Spleen (tissue), 11 donors: ENCODE measurements around the gene PRDM16. TPM values are rescaled to one million over a fixed set of nuclear protein-coding genes. Genes with fewer than 3 reads are reported as not detected.

Source experiments
- DNase-seq: peaks from one replicate; pipeline ENCODE4 v3.0.0-alpha.2; 2020
- H3K27ac ChIP-seq, 8 donors: fragments of 200-600 bp; sonication (generic) in 7 of 8; 1 replicate in 4 of 8; 2 replicates in 4 of 8; pipeline versions ENCODE4 v1.5.0 to v1.8.0; 2016 to 2021; ENCODE audit warnings: inconsistent platforms in 4 of 8, mild to moderate bottlenecking in 4 of 8, moderate library complexity in 1 of 8
- H3K27me3 ChIP-seq, 7 donors: fragments of 200-600 bp; sonication (generic) in 6 of 7; replicated peaks in 1 of 7; 1 replicate in 4 of 7; 2 replicates in 3 of 7; pipeline versions ENCODE4 v1.5.0 to v1.8.0; 2016 to 2021; ENCODE audit warnings: inconsistent platforms in 3 of 7, mild to moderate bottlenecking in 1 of 7
- H3K36me3 ChIP-seq, 6 donors: fragments of 200-600 bp; sonication (generic) in 5 of 6; 1 replicate in 4 of 6; 2 replicates in 2 of 6; pipeline versions ENCODE4 v1.5.0 to v1.8.0; 2016 to 2021; ENCODE audit warnings: inconsistent platforms in 2 of 6
- H3K4me1 ChIP-seq, 6 donors: fragments of 200-600 bp; sonication (generic) in 5 of 6; 1 replicate in 3 of 6; 2 replicates in 3 of 6; pipeline versions ENCODE4 v1.5.0 to v1.8.0; 2016 to 2021; ENCODE audit warnings: inconsistent platforms in 3 of 6
- H3K4me3 ChIP-seq, 8 donors: fragments of 200-600 bp; sonication (generic) in 7 of 8; 1 replicate in 4 of 8; 2 replicates in 4 of 8; pipeline versions ENCODE4 v1.5.0 to v1.8.0; 2016 to 2021; ENCODE audit warnings: inconsistent platforms in 4 of 8, mild to moderate bottlenecking in 4 of 8, moderate library complexity in 2 of 8
- H3K9me3 ChIP-seq, 8 donors: fragments of 200-600 bp; sonication (generic) in 7 of 8; 1 replicate in 4 of 8; 2 replicates in 4 of 8; pipeline versions ENCODE4 v1.5.0 to v1.8.0; 2016 to 2021; ENCODE audit warnings: inconsistent platforms in 4 of 8
- POLR2A ChIP-seq, 3 donors: fragments of 450-650 bp; IDR thresholded peaks; one replicate each; pipeline ENCODE4 v1.5.1; 2017; ENCODE audit warnings: antibody characterized with exemption in 3 of 3, mild to moderate bottlenecking in 1 of 3
- POLR2AphosphoS5 ChIP-seq, 3 donors: sonication (generic); formaldehyde crosslinking; IDR thresholded peaks; one replicate each; pipeline ENCODE4 v1.5.1; 2017; ENCODE audit warnings: antibody characterized with exemption in 3 of 3
- whole genome bisulfite sequencing, 5 donors: extraction: QIAGEN DNeasy Blood & Tissue Kit in 3 of 5; methylation state at CpG; one replicate each; pipeline versions ENCODE4 v1.1.5 to v1.1.7; 2013 to 2018; 5-methylcytosine and 5-hydroxymethylcytosine counted together
- intact Hi-C: fragments of 100-400 bp; cut with DNase I; formaldehyde crosslinking; loops from one replicate; pipeline ENCODE4 v1.15.0; 2023; ENCODE audit warnings: low total_unique reads
- polyA plus RNA-seq, 3 donors: library from polyadenylated mRNA; stranded (reverse); fragments of 200-250 nt; gene quantifications; one replicate each; pipeline ENCODE4 v1.2.1, GENCODE V29; 2013
- total RNA-seq, 7 donors: library from RNA; depleted of rRNA in 3 of 7; stranded (reverse); fragments of >200 nt in 3 of 7; fragmentation: NEBNext Ultra II Directional in 4 of 7; extraction: Animal tissue kit (Norgen Biotek cat#: 25700) in 4 of 7; gene quantifications; one replicate each; pipeline versions ENCODE4 v1.1.0 to v1.2.1, GENCODE V29; 2016 to 2021
- TF ChIP-seq, protein P1 (sequence below), 11 experiments: fragments of 200-600 bp in 7 of 11; fragments of 450-650 bp in 4 of 11; sonication (generic) in 4 of 11; IDR thresholded peaks in 8 of 11; conservative IDR thresholded peaks in 3 of 11; 1 replicate in 7 of 11; 2 replicates in 4 of 11; pipeline versions ENCODE4 v1.4.0 to v1.8.0; 2016 to 2021; ENCODE audit warnings: antibody characterized with exemption in 11 of 11, inconsistent platforms in 4 of 11, mild to moderate bottlenecking in 1 of 11
- donor health status: healthy with polysubstance abuse.
- donor health status: DM: no; HTN: no; CAD: no; lungs with moderate emphysema.
- donor health status: DM: no; HTN: no; CAD: no.
- donor health status: Bipolar disorder and iron deficiency.
- donor health status: healthy.
- donor health status: DM: no; HTN: no; CAD: no.
- donor health status: DM: yes; HTN: yes; CAD: no.

PRDM16 gene
- total and polyA plus RNA-seq, 10 donors, result 0.43 to 3.2 (median 1.4) TPM

DNA sequence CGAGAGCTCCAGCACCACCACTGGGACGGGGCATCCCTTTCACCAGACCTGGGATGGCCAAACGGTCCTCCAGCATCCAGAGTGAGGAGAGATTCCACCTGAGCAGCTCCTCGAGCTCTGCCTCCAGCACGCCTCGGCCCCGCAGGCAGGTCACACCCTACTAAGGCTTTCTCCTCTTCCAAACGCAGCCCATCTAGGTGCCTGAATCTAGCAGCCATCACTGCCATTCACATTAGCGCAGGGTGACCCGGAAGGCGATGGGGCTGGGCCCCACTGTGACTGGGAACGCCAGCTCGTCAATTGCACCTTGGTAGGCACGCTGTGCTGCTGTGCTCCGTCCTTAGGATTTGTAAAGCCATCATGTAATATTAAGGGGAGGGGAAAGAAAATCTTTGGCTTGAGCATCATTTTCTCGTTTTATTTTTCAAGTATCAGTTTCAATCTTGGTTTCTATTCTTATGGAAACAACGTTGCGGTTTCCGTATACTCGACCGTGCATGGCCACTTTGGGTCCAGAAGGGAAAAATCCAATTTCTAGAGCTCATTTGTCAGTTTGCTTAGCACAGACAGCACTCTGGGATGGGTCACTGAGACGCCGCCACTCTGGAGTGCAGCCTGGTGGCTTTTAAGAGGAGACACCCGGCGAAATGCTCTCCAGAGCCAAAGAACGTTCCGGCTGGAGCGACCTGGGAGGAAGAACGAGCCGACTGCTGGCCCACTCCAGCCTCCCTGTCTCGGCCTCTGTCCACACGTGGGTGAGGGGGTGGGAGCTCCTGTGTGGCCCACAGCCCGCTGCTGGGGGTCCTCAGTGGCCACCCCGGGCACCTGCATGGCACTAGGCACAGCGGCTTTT is 173.6 kb downstream of the PRDM16 start:
- intact Hi-C loops, result no loop called here
- WGBS, 5 donors, result 75 to 87% (median 80%) methylated on average over 33 to 35 of the region's 35 CpGs
- TF ChIP-seq, protein P1, sequence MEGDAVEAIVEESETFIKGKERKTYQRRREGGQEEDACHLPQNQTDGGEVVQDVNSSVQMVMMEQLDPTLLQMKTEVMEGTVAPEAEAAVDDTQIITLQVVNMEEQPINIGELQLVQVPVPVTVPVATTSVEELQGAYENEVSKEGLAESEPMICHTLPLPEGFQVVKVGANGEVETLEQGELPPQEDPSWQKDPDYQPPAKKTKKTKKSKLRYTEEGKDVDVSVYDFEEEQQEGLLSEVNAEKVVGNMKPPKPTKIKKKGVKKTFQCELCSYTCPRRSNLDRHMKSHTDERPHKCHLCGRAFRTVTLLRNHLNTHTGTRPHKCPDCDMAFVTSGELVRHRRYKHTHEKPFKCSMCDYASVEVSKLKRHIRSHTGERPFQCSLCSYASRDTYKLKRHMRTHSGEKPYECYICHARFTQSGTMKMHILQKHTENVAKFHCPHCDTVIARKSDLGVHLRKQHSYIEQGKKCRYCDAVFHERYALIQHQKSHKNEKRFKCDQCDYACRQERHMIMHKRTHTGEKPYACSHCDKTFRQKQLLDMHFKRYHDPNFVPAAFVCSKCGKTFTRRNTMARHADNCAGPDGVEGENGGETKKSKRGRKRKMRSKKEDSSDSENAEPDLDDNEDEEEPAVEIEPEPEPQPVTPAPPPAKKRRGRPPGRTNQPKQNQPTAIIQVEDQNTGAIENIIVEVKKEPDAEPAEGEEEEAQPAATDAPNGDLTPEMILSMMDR (IDR thresholded peaks at IDR 0.05 in 8 of 11, conservative IDR thresholded peaks at IDR 0.05 in 3 of 11), result no peak
- TF ChIP-seq POLR2A (IDR thresholded peaks at IDR 0.05) (no peak), POLR2AphosphoS5 (IDR thresholded peaks at IDR 0.05) (no peak)
- H3K36me3 ChIP-seq, result no peaks in the 10 kb centered on the region
- DNase-seq, result no peak
- no peak overlapping the region for H3K4me3 ChIP-seq
- H3K27me3 ChIP-seq, result peaks cover 0 to 62% (median 15%) of the 10 kb centered on the region in 7 donors
- peaks cover 0 to 7% (median 0%) of the 10 kb centered on the region in 8 donors for H3K9me3 ChIP-seq
- no peak overlapping the region for H3K27ac ChIP-seq
- peaks cover 0 to 6% (median 4%) of the 10 kb centered on the region in 6 donors for H3K4me1 ChIP-seq

DNA sequence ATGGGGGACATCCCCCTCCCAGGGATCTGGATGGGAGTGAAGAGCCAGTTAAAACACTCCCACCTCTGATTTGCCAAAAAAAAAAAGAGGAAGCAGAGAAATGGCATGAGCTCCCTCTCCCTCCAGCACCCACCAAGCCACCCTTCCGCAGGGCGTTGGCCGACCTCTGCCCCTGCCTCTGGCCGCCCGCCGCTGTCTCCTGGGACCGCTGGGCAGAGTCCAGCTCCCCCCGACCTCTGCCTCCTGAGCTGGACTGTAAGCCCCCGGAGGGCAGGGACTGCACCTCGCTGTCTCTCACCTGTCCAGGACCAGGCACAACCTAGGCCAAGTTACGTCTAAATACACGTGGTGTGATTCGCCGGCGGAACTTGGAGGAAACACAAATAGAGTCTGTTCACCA is 174.3 kb downstream of the PRDM16 start:
- intact Hi-C loops, result no loop called here
- Histone ChIP-seq H3K36me3 (no peaks in the 10 kb centered on the region), H3K27ac (no peak overlapping the region), H3K27me3 (peaks cover 0 to 64% (median 16%) of the 10 kb centered on the region in 7 donors), H3K9me3 (peaks cover 0 to 7% (median 0%) of the 10 kb centered on the region in 8 donors), H3K4me1 (peaks cover 0 to 13% (median 8%) of the 10 kb centered on the region in 6 donors), H3K4me3 (no peak overlapping the region)
- WGBS, 5 donors, result 76 to 91% (median 87%) methylated on average over 15 of the region's 15 CpGs
- no peak for TF ChIP-seq POLR2A (IDR thresholded peaks at IDR 0.05)
- TF ChIP-seq, protein P1 (IDR thresholded peaks at IDR 0.05 in 8 of 11, conservative IDR thresholded peaks at IDR 0.05 in 3 of 11), result no peak
- TF ChIP-seq POLR2AphosphoS5 (IDR thresholded peaks at IDR 0.05), result no peak
- DNase-seq, result no peak

DNA sequence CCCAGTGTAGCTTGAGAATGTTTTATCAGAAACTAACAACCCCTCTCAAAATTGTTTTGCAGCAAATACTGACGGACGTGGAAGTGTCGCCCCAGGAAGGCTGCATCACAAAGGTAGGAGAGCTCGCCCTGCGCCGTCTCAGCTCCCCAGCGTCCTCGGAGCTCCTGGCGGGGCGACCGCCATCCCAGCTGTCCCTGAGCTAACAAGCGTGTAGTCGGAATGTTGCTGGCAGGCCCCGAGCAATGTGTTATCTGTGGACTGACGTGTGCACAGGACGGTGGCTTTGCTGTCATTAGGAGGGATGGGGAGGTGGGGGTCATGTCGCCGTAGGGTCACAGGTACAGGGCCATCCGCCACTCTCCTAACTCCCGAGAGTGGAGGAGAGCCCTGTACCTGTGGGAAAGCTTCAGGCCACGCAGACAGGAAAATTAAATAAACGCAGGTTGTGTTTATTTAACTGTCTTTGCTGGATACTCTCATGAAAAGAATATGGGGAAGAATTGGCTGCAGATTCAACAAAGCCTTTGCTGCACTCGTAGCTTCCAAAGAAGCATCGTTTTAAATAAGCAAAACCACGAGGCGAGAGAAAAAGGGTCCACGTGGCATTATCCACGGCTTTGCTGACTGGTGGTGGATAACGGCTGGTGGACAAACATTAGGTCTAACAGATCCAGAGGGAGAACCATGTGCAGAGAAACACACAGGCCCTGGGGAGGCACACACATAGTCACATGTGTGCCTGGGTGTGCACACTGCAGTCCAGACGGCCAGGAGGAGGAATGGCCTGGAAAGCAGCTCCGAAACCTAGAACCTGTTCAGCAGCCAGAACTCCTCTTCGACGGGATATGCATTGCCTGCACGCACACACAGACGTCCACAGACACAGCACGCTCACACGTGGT is 175.3 kb downstream of the PRDM16 start:
- 84 to 91% (median 88%) methylated on average over 37 of the region's 37 CpGs for WGBS, 5 donors
- TF ChIP-seq POLR2A (IDR thresholded peaks at IDR 0.05) (no peak), POLR2AphosphoS5 (IDR thresholded peaks at IDR 0.05) (no peak)
- TF ChIP-seq, protein P1 (IDR thresholded peaks at IDR 0.05 in 8 of 11, conservative IDR thresholded peaks at IDR 0.05 in 3 of 11), result no peak
- Histone ChIP-seq H3K27ac (no peak overlapping the region), H3K9me3 (no peaks in the 10 kb centered on the region), H3K4me1 (peaks cover 0 to 21% (median 9%) of the 10 kb centered on the region in 6 donors), H3K27me3 (peaks cover 0 to 73% (median 16%) of the 10 kb centered on the region in 7 donors), H3K36me3 (no peaks in the 10 kb centered on the region), H3K4me3 (no peak overlapping the region)
- intact Hi-C loops, result no loop called here
- no peak for DNase-seq
